ENCODE data around the gene ST8SIA5. TPM values are rescaled to one million over a fixed set of nuclear protein-coding genes. Genes with fewer than 3 reads are reported as not detected.

The ST8SIA5 gene
- total RNA-seq, 2 donors from 2014 or later: 0.62 TPM; not detected in 1

DNA sequence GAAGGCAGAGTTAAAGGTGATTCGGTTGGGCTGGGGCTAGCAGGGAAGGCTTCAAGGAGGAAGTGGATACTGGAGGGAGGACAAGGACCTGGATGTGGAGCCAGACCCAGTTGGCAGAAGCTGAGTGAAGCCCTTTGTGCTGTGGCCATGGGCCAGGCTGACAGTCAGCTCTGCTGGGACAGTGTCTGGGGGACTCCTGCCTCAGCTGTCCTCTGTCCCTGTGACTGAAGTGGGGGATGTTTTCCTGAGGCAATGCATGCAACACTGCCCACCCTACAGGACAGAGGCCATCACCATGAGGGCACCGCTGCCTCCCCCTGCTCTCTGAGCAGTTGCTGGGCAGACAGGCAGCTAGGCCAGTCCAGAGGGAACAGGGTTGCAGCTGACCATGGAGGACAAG, 40.0 kb downstream of the ST8SIA5 start:
- WGBS: 63% methylated on average over 2 of the region's 2 CpGs
- H3K27ac ChIP-seq: no peak overlapping the region
- H3K4me3 ChIP-seq: no peak overlapping the region
- no peaks in the 10 kb centered on the region for H3K9me3 ChIP-seq
- no peak for TF ChIP-seq POLR2A (IDR thresholded peaks at IDR 0.05)
- no peak for TF ChIP-seq CTCF (IDR thresholded peaks at IDR 0.05)
- no peak for TF ChIP-seq POLR2AphosphoS5 (IDR thresholded peaks at IDR 0.05)
- H3K4me1 ChIP-seq (replicated peaks): no peaks in the 10 kb centered on the region
- no peak for DNase-seq (ENCODE audit: low spot score)
- intact Hi-C loops (cut with DNase I): no loop called here
- no peaks in the 10 kb centered on the region for H3K27me3 ChIP-seq (replicated peaks; ENCODE audit: insufficient read depth)
- no peaks in the 10 kb centered on the region for H3K36me3 ChIP-seq

DNA sequence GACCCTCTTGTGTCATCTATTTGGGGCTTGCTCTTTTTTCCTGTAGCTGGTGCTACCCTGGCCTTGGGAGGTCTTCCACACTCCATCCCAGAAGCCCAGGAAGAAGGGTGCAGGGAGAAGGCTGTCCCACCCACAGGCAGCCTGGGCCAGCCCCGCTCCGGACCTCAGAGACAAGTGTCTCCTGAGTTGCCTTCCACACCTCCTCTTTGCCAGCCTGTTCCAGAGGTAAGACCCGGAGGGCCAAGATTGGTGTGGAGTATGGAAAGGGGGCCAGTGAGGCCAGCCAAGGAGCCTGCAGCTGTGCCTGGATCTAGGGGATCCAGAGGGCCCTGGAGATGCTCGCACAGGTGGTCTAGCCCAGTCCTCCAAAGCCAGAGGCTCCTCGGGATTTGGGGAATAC, 40.5 kb downstream of the ST8SIA5 start:
- Histone ChIP-seq H3K27ac (no peak overlapping the region), H3K4me3 (no peak overlapping the region), H3K36me3 (no peaks in the 10 kb centered on the region), H3K4me1 (replicated peaks) (no peaks in the 10 kb centered on the region), H3K27me3 (replicated peaks; ENCODE audit: insufficient read depth) (no peaks in the 10 kb centered on the region), H3K9me3 (no peaks in the 10 kb centered on the region)
- intact Hi-C loops (cut with DNase I): no loop called here
- no peak for TF ChIP-seq CTCF (IDR thresholded peaks at IDR 0.05)
- no peak for TF ChIP-seq POLR2AphosphoS5 (IDR thresholded peaks at IDR 0.05)
- TF ChIP-seq POLR2A (IDR thresholded peaks at IDR 0.05): no peak
- no peak for DNase-seq (ENCODE audit: low spot score)
- WGBS: 79% methylated on average over 5 of the region's 5 CpGs

DNA sequence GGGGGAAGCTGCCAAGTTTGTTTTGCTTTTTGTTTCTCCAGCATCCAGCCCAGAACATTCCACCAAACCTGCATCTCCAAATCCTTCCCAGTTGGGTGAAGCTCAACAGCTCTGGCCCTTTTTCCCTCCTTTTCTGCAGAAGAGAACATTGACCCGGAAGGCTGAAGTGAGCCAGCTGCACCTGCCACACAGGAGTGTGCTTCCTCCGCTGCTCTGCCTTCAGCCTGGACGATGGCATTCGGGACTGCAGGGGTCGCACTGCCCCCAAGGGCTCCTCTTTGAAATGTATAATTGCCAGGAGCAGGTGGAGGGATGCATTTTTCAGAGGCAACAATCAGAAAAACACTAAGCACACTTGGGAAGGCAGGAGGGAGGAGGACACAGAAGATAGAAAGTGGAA, 41.8 kb downstream of the ST8SIA5 start:
- 41% methylated on average over 5 of the region's 5 CpGs for WGBS
- Histone ChIP-seq H3K9me3 (no peaks in the 10 kb centered on the region), H3K4me3 (no peak overlapping the region), H3K4me1 (replicated peaks) (no peaks in the 10 kb centered on the region), H3K27me3 (replicated peaks; ENCODE audit: insufficient read depth) (no peaks in the 10 kb centered on the region), H3K27ac (no peak overlapping the region), H3K36me3 (no peaks in the 10 kb centered on the region)
- intact Hi-C loops (cut with DNase I): no loop called here
- DNase-seq (ENCODE audit: low spot score): no peak
- TF ChIP-seq CTCF (IDR thresholded peaks at IDR 0.05): no peak
- TF ChIP-seq POLR2AphosphoS5 (IDR thresholded peaks at IDR 0.05): no peak
- no peak for TF ChIP-seq POLR2A (IDR thresholded peaks at IDR 0.05)

- Histone ChIP-seq H3K9me3 (no peaks in the 10 kb centered on the region), H3K4me3 (no peak overlapping the region), H3K4me1 (replicated peaks) (no peaks in the 10 kb centered on the region), H3K27ac (no peak overlapping the region), H3K27me3 (replicated peaks; ENCODE audit: insufficient read depth) (no peaks in the 10 kb centered on the region), H3K36me3 (no peaks in the 10 kb centered on the region)
- TF ChIP-seq POLR2AphosphoS5 (IDR thresholded peaks at IDR 0.05) (no peak), CTCF (IDR thresholded peaks at IDR 0.05) (no peak), POLR2A (IDR thresholded peaks at IDR 0.05) (no peak)
- WGBS: 34% methylated on average over 5 of the region's 5 CpGs
- intact Hi-C loops (cut with DNase I): no loop called here
- no peak for DNase-seq (ENCODE audit: low spot score)
Observed at GRCh38 chr18:46712406-46712805, 44.4 kb downstream of the ST8SIA5 start.

GRCh38 chr18:46711444-46711863, 45.4 kb downstream of the ST8SIA5 start:
- no peaks in the 10 kb centered on the region for H3K36me3 ChIP-seq
- H3K9me3 ChIP-seq: no peaks in the 10 kb centered on the region
- TF ChIP-seq CTCF (IDR thresholded peaks at IDR 0.05) (no peak), POLR2A (IDR thresholded peaks at IDR 0.05) (no peak), POLR2AphosphoS5 (IDR thresholded peaks at IDR 0.05) (no peak)
- intact Hi-C loops (cut with DNase I): no loop called here
- 42% methylated on average over 11 of the region's 11 CpGs for WGBS
- no peaks in the 10 kb centered on the region for H3K4me1 ChIP-seq (replicated peaks)
- H3K27me3 ChIP-seq (replicated peaks; ENCODE audit: insufficient read depth): no peaks in the 10 kb centered on the region
- H3K4me3 ChIP-seq: no peak overlapping the region
- H3K27ac ChIP-seq: no peak overlapping the region
- no peak for DNase-seq (ENCODE audit: low spot score)
